SJSA1 (cell line): ENCODE data around the gene TGM2. TPM values are rescaled to one million over a fixed set of nuclear protein-coding genes. Genes with fewer than 3 reads are reported as not detected.

ENCODE experiments used
- DNase-seq, 2 experiments: peaks; one replicate each; pipeline ENCODE4 v3.0.0-alpha.2; 2015 to 2020; ENCODE audit warnings: low spot score in 2 of 2, low read depth in 1 of 2
- H3K27ac ChIP-seq: fragments of 250-450 bp; sonication (Bioruptor Pico); 2 replicates; pipeline ENCODE4 v1.5.1; 2020; ENCODE audit warnings: mild to moderate bottlenecking, moderate library complexity
- H3K27me3 ChIP-seq: fragments of 250-450 bp; sonication (Bioruptor Pico); replicated peaks from 2 replicates; pipeline ENCODE4 v1.5.1; 2020; ENCODE audit warnings: mild to moderate bottlenecking, moderate library complexity
- H3K36me3 ChIP-seq: fragments of 250-450 bp; sonication (Bioruptor Pico); 2 replicates; pipeline ENCODE4 v1.5.1; 2020; ENCODE audit warnings: mild to moderate bottlenecking
- H3K4me1 ChIP-seq: fragments of 250-450 bp; sonication (Bioruptor Pico); replicated peaks from 2 replicates; pipeline ENCODE4 v1.6.1; 2021; ENCODE audit warnings: mild to moderate bottlenecking
- H3K4me3 ChIP-seq: fragments of 250-450 bp; sonication (Bioruptor Pico); 2 replicates; pipeline ENCODE4 v1.5.1; 2020; ENCODE audit warnings: mild to moderate bottlenecking
- H3K9me3 ChIP-seq: fragments of 250-450 bp; sonication (Bioruptor Pico); replicated peaks from 2 replicates; pipeline ENCODE4 v1.5.1; 2020; ENCODE audit warnings: mild to moderate bottlenecking
- total RNA-seq: library from RNA; depleted of rRNA; stranded (reverse); fragments of >200 nt; shearing (Covaris generic); gene quantifications from 2 replicates; pipeline ENCODE4 v1.2.3, GENCODE V29; 2014

The TGM2 gene
- total RNA-seq, 1 experiment from 2014 or later = 32.2 TPM

GRCh38 chr20:38145729-38146075, 19.4 kb downstream of the TGM2 start:
- Histone ChIP-seq H3K27me3 (no peaks in the 10 kb centered on the region), H3K4me1 (peaks cover 32% of the 10 kb centered on the region), H3K4me3 (no peak overlapping the region), H3K36me3 (peaks cover 25% of the 10 kb centered on the region), H3K27ac (no peak overlapping the region), H3K9me3 (0 out of 2 replicates have a peak, but pooled peaks cover 3% of the 10 kb centered on the region)
- no peak for DNase-seq

DNA sequence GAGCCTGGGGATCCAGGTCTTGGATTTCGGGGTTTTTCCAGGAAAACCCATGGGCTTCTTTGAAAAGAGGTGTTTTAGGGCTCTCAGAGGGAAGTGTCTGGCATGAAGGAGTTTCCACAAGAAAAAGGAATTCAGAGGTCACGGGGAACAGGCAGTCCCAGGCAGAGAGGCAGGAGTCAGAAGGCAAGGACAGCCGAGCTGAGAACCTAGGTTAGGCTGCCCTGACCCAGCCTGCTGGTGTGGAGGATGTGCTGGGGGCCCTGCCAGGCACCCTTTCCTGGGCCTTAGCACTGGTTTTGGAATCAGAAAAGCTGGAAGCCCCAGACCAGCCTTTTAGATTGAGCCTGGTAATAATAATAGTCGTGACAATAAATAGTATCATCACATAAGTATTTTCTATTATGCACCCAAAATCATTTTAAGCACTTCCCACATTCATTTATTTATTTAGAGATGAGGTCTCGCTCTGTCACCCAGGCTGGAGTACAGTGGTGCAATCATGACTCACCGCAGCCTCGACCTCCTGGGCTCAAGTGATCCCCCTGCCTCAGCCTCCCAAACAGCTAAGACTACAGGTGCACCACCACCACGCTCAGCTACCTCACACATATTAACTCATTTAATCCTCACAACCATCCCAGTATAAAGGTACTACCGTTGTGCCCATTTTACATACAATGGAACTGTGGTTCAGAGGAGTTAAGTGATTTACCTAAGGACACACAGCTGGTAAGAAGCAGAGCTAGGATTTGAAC, 19.9 kb downstream of the TGM2 start:
- DNase-seq = peak; percentile 79 to 81
- no peak overlapping the region for H3K4me3 ChIP-seq
- no peaks in the 10 kb centered on the region for H3K9me3 ChIP-seq
- H3K4me1 ChIP-seq = peaks cover 38% of the 10 kb centered on the region
- H3K27me3 ChIP-seq = no peaks in the 10 kb centered on the region
- H3K36me3 ChIP-seq = peaks cover 19% of the 10 kb centered on the region
- peak overlapping the region; percentile 82 for H3K27ac ChIP-seq

GRCh38 chr20:38144598-38144973, 20.5 kb downstream of the TGM2 start:
- no peaks in the 10 kb centered on the region for H3K9me3 ChIP-seq
- H3K27ac ChIP-seq = peak overlapping the region; percentile 82
- peaks cover 18% of the 10 kb centered on the region for H3K36me3 ChIP-seq
- no peak for DNase-seq
- peaks cover 43% of the 10 kb centered on the region for H3K4me1 ChIP-seq
- no peaks in the 10 kb centered on the region for H3K27me3 ChIP-seq
- H3K4me3 ChIP-seq = no peak overlapping the region

GRCh38 chr20:38143646-38144554, 21.2 kb downstream of the TGM2 start:
- H3K4me3 ChIP-seq = no peak overlapping the region
- H3K4me1 ChIP-seq = peaks cover 47% of the 10 kb centered on the region
- H3K9me3 ChIP-seq = no peaks in the 10 kb centered on the region
- no peaks in the 10 kb centered on the region for H3K27me3 ChIP-seq
- H3K27ac ChIP-seq = peak overlapping the region; percentile 82
- DNase-seq = peak; percentile 89 to 93
- peaks cover 21% of the 10 kb centered on the region for H3K36me3 ChIP-seq

GRCh38 chr20:38143238-38143645, 21.8 kb downstream of the TGM2 start:
- Histone ChIP-seq H3K27ac (peak overlapping the region; percentile 82), H3K36me3 (peaks cover 19% of the 10 kb centered on the region)

DNA sequence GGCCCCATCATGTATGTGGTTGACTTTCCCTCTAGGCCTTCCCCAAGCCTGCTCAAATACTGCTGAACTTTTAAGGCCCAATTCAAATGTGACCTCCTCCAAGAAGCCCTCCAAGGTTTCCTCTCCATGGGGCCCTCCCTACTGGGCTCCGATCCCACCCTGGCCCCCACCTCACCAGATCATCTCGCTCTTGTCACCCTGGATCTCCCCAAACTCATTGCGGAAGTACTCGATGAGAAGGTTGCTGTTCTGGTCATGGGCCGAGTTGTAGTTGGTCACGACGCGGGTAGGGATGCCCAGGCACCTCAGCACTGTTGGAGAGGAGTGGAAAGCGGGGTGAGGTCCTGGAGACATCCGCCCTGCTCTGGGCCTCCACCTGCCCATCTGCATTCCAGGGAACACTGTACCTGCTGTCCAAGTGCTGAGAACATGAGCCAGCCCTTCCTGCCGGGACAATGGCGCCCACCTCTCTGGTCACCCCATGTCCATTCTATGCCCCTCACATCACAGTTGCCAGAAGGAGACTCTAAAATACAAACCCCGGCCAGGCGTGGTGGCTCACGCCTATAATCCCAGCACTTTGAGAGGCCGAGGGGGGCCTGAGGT, 23.1 kb downstream of the TGM2 start:
- no peak for DNase-seq
- H3K27ac ChIP-seq = no peak overlapping the region
- no peaks in the 10 kb centered on the region for H3K9me3 ChIP-seq
- H3K4me3 ChIP-seq = no peak overlapping the region
- H3K4me1 ChIP-seq = peaks cover 47% of the 10 kb centered on the region
- peaks cover 31% of the 10 kb centered on the region for H3K36me3 ChIP-seq
- no peaks in the 10 kb centered on the region for H3K27me3 ChIP-seq

More at GRCh38 chr20:38143238-38143645, 21.8 kb downstream of the TGM2 start:
- H3K4me1 ChIP-seq = peaks cover 47% of the 10 kb centered on the region
- DNase-seq = no peak
- no peak overlapping the region for H3K4me3 ChIP-seq
- no peaks in the 10 kb centered on the region for H3K27me3 ChIP-seq
- H3K9me3 ChIP-seq = no peaks in the 10 kb centered on the region

GRCh38 chr20:38141204-38141888, 23.7 kb downstream of the TGM2 start:
- Histone ChIP-seq H3K36me3 (peaks cover 28% of the 10 kb centered on the region), H3K9me3 (no peaks in the 10 kb centered on the region), H3K4me1 (peaks cover 47% of the 10 kb centered on the region), H3K27ac (no peak overlapping the region), H3K27me3 (no peaks in the 10 kb centered on the region), H3K4me3 (no peak overlapping the region)
- no peak for DNase-seq

DNA sequence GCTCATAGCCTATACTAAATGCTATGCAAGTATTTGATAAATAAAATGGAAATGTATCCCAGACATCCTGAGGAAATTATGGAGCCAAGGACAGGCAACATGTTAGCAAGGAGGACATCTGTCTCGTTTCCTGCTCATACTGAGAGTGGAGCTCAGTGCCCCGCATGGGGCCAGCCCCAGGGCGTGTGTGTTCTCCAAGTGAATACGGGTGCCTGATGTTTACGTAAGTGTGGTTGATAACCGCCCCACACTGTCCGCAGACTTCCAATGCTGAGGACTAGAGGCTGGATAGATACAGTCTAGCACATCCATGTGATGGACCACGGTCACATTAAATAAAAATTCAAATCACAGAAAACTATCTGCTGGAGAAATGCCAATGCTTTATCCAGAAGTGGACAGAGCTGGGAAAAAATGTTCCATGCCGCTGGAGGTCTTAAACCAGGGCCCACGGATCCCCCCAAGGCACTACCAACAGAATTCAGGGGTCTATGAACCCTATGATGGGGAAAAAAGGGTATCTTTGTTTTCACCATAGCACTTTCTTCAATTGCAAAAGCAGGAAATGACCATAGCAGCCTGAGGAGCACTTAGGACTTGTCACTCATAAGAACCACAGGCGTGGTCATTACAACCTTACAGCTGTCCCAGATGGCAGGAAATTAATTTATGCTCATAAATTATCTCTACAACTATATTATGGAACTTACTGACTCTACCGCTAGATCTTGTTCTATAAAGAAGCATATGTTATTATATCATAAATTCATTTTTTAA, 24.9 kb downstream of the TGM2 start:
- peak; percentile 72 to 79 for DNase-seq
- Histone ChIP-seq H3K4me1 (peaks cover 50% of the 10 kb centered on the region), H3K27me3 (no peaks in the 10 kb centered on the region), H3K4me3 (no peak overlapping the region), H3K9me3 (no peaks in the 10 kb centered on the region), H3K36me3 (peaks cover 32% of the 10 kb centered on the region), H3K27ac (peak overlapping the region; percentile 30)

GRCh38 chr20:38139156-38139912, 25.7 kb downstream of the TGM2 start:
- no peaks in the 10 kb centered on the region for H3K9me3 ChIP-seq
- H3K4me3 ChIP-seq = no peak overlapping the region
- H3K4me1 ChIP-seq = peaks cover 50% of the 10 kb centered on the region
- peaks cover 32% of the 10 kb centered on the region for H3K36me3 ChIP-seq
- no peak for DNase-seq
- no peaks in the 10 kb centered on the region for H3K27me3 ChIP-seq
- peak overlapping the region; percentile 13; the same call in 1 of the 2 replicates for H3K27ac ChIP-seq

DNA sequence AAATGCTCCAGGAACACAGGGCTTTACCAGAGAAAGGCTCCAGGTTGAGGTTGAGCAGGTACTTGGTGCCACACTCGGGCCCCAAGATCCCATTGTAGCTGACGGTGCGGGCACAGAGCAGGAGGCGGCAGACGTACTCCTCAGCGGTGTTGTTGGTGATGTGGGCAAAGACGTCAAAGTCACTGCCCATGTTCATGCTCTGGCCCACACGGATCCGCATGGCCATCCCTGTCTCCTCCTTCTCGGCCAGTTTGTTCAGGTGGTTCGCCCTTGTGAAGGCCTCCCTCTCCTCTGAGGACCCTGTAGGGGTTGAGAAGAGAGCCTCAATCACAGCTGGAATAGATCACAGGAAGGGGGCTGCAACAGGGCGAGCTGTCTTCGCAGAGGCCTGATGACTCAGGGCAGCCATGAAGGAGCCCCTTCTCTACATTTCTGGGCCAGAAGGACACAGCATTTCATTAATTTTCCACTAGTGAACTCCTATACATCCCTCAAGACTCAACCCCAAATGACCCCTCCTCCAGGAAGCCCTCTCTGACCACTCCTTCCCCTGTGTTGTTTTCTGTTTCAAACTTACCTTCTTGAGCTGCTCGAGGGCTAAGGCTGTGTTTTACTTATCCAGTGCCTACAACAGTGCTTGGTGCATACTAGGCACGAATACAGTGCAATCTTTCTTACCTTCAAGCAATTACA, 26.8 kb downstream of the TGM2 start:
- Histone ChIP-seq H3K27me3 (no peaks in the 10 kb centered on the region), H3K4me3 (no peak overlapping the region), H3K9me3 (no peaks in the 10 kb centered on the region), H3K36me3 (peaks cover 39% of the 10 kb centered on the region), H3K4me1 (peaks cover 50% of the 10 kb centered on the region), H3K27ac (no peak overlapping the region)
- DNase-seq = no peak

DNA sequence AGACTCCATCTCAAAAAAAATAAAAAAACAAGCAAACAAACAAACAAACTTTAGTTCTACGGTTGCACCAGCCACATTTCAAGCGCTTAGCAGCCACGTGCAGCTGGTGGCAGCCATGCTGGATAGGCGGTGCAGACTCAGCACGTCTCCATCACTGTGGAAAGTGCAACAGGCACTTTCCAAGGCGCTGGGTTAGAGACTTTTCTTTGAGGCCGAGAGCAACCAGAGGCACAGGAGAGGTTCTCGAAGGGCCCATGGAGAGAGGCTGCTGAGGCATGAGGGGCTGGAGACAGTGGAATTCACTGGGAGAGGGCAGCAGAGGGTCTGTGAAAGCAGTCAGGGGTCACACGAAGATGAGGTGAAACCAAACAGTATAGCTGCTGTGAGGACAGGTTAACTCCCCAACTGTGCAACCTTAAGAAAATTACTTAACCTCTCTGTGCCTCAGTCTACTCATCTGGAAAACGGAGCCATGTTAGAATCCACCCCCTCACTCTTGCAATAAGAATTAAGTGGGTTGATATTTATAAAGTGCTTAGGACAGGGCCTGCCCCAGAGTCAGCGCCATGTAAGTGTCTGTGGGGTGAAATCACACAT, 27.5 kb downstream of the TGM2 start:
- DNase-seq = no peak
- Histone ChIP-seq H3K27me3 (no peaks in the 10 kb centered on the region), H3K36me3 (peaks cover 46% of the 10 kb centered on the region), H3K4me3 (no peak overlapping the region), H3K9me3 (no peaks in the 10 kb centered on the region), H3K27ac (no peak overlapping the region), H3K4me1 (peaks cover 48% of the 10 kb centered on the region)
